Measurements from ENCODE around the gene KNTC1.
"Not testable (repeated sequence)": the region's sequence is repeated elsewhere in the genome, so short reads cannot be mapped to it uniquely, and the experiment has no call there.

Gene KNTC1

GRCh38 chr12:122547330-122547729 is 20.3 kb downstream of the KNTC1 start:
- no peaks in the 10 kb centered on the region for H3K27me3 ChIP-seq (ENCODE audit: insufficient read depth, low read length, poor library complexity)
- no peak overlapping the region for H2BK5ac ChIP-seq (ENCODE audit: low read length)
- H3K9ac ChIP-seq (ENCODE audit: low read length) = no peak overlapping the region
- DNase-seq = no peak
- H3K36me3 ChIP-seq (ENCODE audit: control insufficient read depth, insufficient read depth, low read length) = peaks cover 9% of the 10 kb centered on the region
- no peaks in the 10 kb centered on the region for H3K79me2 ChIP-seq (ENCODE audit: control insufficient read depth, insufficient read depth, low read length)
- no peak overlapping the region for H2AK5ac ChIP-seq (ENCODE audit: low read length)
- no peaks in the 10 kb centered on the region for H3K79me1 ChIP-seq (ENCODE audit: low read length)
- no peak overlapping the region for H3K27ac ChIP-seq (ENCODE audit: low read depth, low read length)
- no peak overlapping the region for H3K4ac ChIP-seq (ENCODE audit: low read depth, low read length)
- no CpG with 5 or more reads among the region's 5 CpGs for WGBS (ENCODE audit: extremely low coverage, insufficient coverage, low lambda C conversion rate)
- no peaks in the 10 kb centered on the region for H3K4me1 ChIP-seq (ENCODE audit: control insufficient read depth, low read depth, low read length)
- H3K18ac ChIP-seq (ENCODE audit: low read length) = no peak overlapping the region
- no peak overlapping the region for H2BK120ac ChIP-seq (ENCODE audit: low read depth, low read length)
- no peak overlapping the region for H3K56ac ChIP-seq (ENCODE audit: low read length)
- H4K5ac ChIP-seq (ENCODE audit: low read length) = no peak overlapping the region
- H4K8ac ChIP-seq (ENCODE audit: low read depth, low read length) = no peak overlapping the region
- H3K4me3 ChIP-seq (ENCODE audit: low read length) = no peak overlapping the region
- no peak overlapping the region for H3K23ac ChIP-seq (ENCODE audit: low read length)
- H3K4me2 ChIP-seq (ENCODE audit: low read length) = no peak overlapping the region
- H2BK15ac ChIP-seq (replicated peaks; ENCODE audit: low read depth) = no peak overlapping the region

- H3K79me2 ChIP-seq (ENCODE audit: control insufficient read depth, insufficient read depth, low read length) = no peaks in the 10 kb centered on the region
- WGBS (ENCODE audit: extremely low coverage, insufficient coverage, low lambda C conversion rate) = no CpG with 5 or more reads among the region's 16 CpGs
- H3K27ac ChIP-seq (ENCODE audit: low read depth, low read length) = no peak overlapping the region
- no peak overlapping the region for H4K8ac ChIP-seq (ENCODE audit: low read depth, low read length)
- H2BK15ac ChIP-seq (replicated peaks; ENCODE audit: low read depth) = no peak overlapping the region
- H4K5ac ChIP-seq (ENCODE audit: low read length) = no peak overlapping the region
- no peak overlapping the region for H3K4me2 ChIP-seq (ENCODE audit: low read length)
- no peaks in the 10 kb centered on the region for H3K4me1 ChIP-seq (ENCODE audit: control insufficient read depth, low read depth, low read length)
- H3K79me1 ChIP-seq (ENCODE audit: low read length) = no peaks in the 10 kb centered on the region
- no peaks in the 10 kb centered on the region for H3K27me3 ChIP-seq (ENCODE audit: insufficient read depth, low read length, poor library complexity)
- no peak overlapping the region for H2AK5ac ChIP-seq (ENCODE audit: low read length)
- H3K9ac ChIP-seq (ENCODE audit: low read length) = no peak overlapping the region
- H2BK120ac ChIP-seq (ENCODE audit: low read depth, low read length) = no peak overlapping the region
- H3K4ac ChIP-seq (ENCODE audit: low read depth, low read length) = no peak overlapping the region
- H3K56ac ChIP-seq (ENCODE audit: low read length) = no peak overlapping the region
- no peak overlapping the region for H3K18ac ChIP-seq (ENCODE audit: low read length)
- no peak overlapping the region for H3K4me3 ChIP-seq (ENCODE audit: low read length)
- no peak overlapping the region for H3K23ac ChIP-seq (ENCODE audit: low read length)
- peaks cover 4% of the 10 kb centered on the region for H3K36me3 ChIP-seq (ENCODE audit: control insufficient read depth, insufficient read depth, low read length)
- DNase-seq = no peak
- H2BK5ac ChIP-seq (ENCODE audit: low read length) = no peak overlapping the region
Observed at GRCh38 chr12:122558745-122559641, 31.9 kb downstream of the KNTC1 start.

GRCh38 chr12:122560138-122560537 is 33.1 kb downstream of the KNTC1 start:
- H3K27ac ChIP-seq (ENCODE audit: low read depth, low read length) = no peak overlapping the region
- no peaks in the 10 kb centered on the region for H3K4me1 ChIP-seq (ENCODE audit: control insufficient read depth, low read depth, low read length)
- no peak overlapping the region for H2BK5ac ChIP-seq (ENCODE audit: low read length)
- H3K36me3 ChIP-seq (ENCODE audit: control insufficient read depth, insufficient read depth, low read length) = peaks cover 4% of the 10 kb centered on the region
- no peak overlapping the region for H3K4me3 ChIP-seq (ENCODE audit: low read length)
- H2AK5ac ChIP-seq (ENCODE audit: low read length) = no peak overlapping the region
- H2BK120ac ChIP-seq (ENCODE audit: low read depth, low read length) = no peak overlapping the region
- H3K79me1 ChIP-seq (ENCODE audit: low read length) = no peaks in the 10 kb centered on the region
- no peak overlapping the region for H3K18ac ChIP-seq (ENCODE audit: low read length)
- no peak overlapping the region for H4K5ac ChIP-seq (ENCODE audit: low read length)
- H3K23ac ChIP-seq (ENCODE audit: low read length) = no peak overlapping the region
- no peak overlapping the region for H3K56ac ChIP-seq (ENCODE audit: low read length)
- H2BK15ac ChIP-seq (replicated peaks; ENCODE audit: low read depth) = no peak overlapping the region
- H3K4me2 ChIP-seq (ENCODE audit: low read length) = no peak overlapping the region
- H3K4ac ChIP-seq (ENCODE audit: low read depth, low read length) = no peak overlapping the region
- H4K8ac ChIP-seq (ENCODE audit: low read depth, low read length) = no peak overlapping the region
- no peak overlapping the region for H3K9ac ChIP-seq (ENCODE audit: low read length)
- no peaks in the 10 kb centered on the region for H3K79me2 ChIP-seq (ENCODE audit: control insufficient read depth, insufficient read depth, low read length)
- no peak for DNase-seq
- no CpG with 5 or more reads among the region's 3 CpGs for WGBS (ENCODE audit: extremely low coverage, insufficient coverage, low lambda C conversion rate)
- no peaks in the 10 kb centered on the region for H3K27me3 ChIP-seq (ENCODE audit: insufficient read depth, low read length, poor library complexity)

GRCh38 chr12:122563361-122563760 is 36.3 kb downstream of the KNTC1 start:
- no peak overlapping the region for H3K18ac ChIP-seq (ENCODE audit: low read length)
- DNase-seq = no peak
- no peak overlapping the region for H2AK5ac ChIP-seq (ENCODE audit: low read length)
- H3K79me1 ChIP-seq (ENCODE audit: low read length) = no peaks in the 10 kb centered on the region
- no peak overlapping the region for H3K9ac ChIP-seq (ENCODE audit: low read length)
- H3K4ac ChIP-seq (ENCODE audit: low read depth, low read length) = no peak overlapping the region
- H3K27me3 ChIP-seq (ENCODE audit: insufficient read depth, low read length, poor library complexity) = no peaks in the 10 kb centered on the region
- no peaks in the 10 kb centered on the region for H3K79me2 ChIP-seq (ENCODE audit: control insufficient read depth, insufficient read depth, low read length)
- H4K8ac ChIP-seq (ENCODE audit: low read depth, low read length) = no peak overlapping the region
- H3K4me2 ChIP-seq (ENCODE audit: low read length) = no peak overlapping the region
- no peak overlapping the region for H3K27ac ChIP-seq (ENCODE audit: low read depth, low read length)
- no peak overlapping the region for H2BK5ac ChIP-seq (ENCODE audit: low read length)
- H2BK15ac ChIP-seq (replicated peaks; ENCODE audit: low read depth) = no peak overlapping the region
- H2BK120ac ChIP-seq (ENCODE audit: low read depth, low read length) = no peak overlapping the region
- no peak overlapping the region for H3K56ac ChIP-seq (ENCODE audit: low read length)
- no peaks in the 10 kb centered on the region for H3K4me1 ChIP-seq (ENCODE audit: control insufficient read depth, low read depth, low read length)
- H3K23ac ChIP-seq (ENCODE audit: low read length) = no peak overlapping the region
- H3K4me3 ChIP-seq (ENCODE audit: low read length) = no peak overlapping the region
- no CpG with 5 or more reads among the region's 4 CpGs for WGBS (ENCODE audit: extremely low coverage, insufficient coverage, low lambda C conversion rate)
- no peaks in the 10 kb centered on the region for H3K36me3 ChIP-seq (ENCODE audit: control insufficient read depth, insufficient read depth, low read length)
- H4K5ac ChIP-seq (ENCODE audit: low read length) = no peak overlapping the region

- H3K18ac ChIP-seq (ENCODE audit: low read length); H3K79me2 ChIP-seq (ENCODE audit: control insufficient read depth, insufficient read depth, low read length); H4K8ac ChIP-seq (ENCODE audit: low read depth, low read length); H3K27ac ChIP-seq (ENCODE audit: low read depth, low read length); H2BK15ac ChIP-seq (replicated peaks; ENCODE audit: low read depth); H3K4me3 ChIP-seq (ENCODE audit: low read length); H3K79me1 ChIP-seq (ENCODE audit: low read length); H2BK120ac ChIP-seq (ENCODE audit: low read depth, low read length); H3K4me1 ChIP-seq (ENCODE audit: control insufficient read depth, low read depth, low read length); H3K9ac ChIP-seq (ENCODE audit: low read length); H3K56ac ChIP-seq (ENCODE audit: low read length); DNase-seq; H3K23ac ChIP-seq (ENCODE audit: low read length); H4K5ac ChIP-seq (ENCODE audit: low read length); H3K4ac ChIP-seq (ENCODE audit: low read depth, low read length); H3K4me2 ChIP-seq (ENCODE audit: low read length); H3K36me3 ChIP-seq (ENCODE audit: control insufficient read depth, insufficient read depth, low read length); H3K27me3 ChIP-seq (ENCODE audit: insufficient read depth, low read length, poor library complexity); H2BK5ac ChIP-seq (ENCODE audit: low read length); H2AK5ac ChIP-seq (ENCODE audit: low read length): not testable (repeated sequence)
- WGBS (ENCODE audit: extremely low coverage, insufficient coverage, low lambda C conversion rate) = no CpG with 5 or more reads among the region's 5 CpGs
Observed at GRCh38 chr12:122566816-122567215, 39.8 kb downstream of the KNTC1 start.

- H3K27me3 ChIP-seq (ENCODE audit: insufficient read depth, low read length, poor library complexity) = no peaks in the 10 kb centered on the region
Observed at GRCh38 chr12:122569288-122569687, 42.2 kb downstream of the KNTC1 start.

More at GRCh38 chr12:122569288-122569687, 42.2 kb downstream of the KNTC1 start:
- Histone ChIP-seq H2BK120ac (ENCODE audit: low read depth, low read length) (no peak overlapping the region), H3K23ac (ENCODE audit: low read length) (no peak overlapping the region), H3K79me1 (ENCODE audit: low read length) (no peaks in the 10 kb centered on the region), H3K4me3 (ENCODE audit: low read length) (no peak overlapping the region), H4K5ac (ENCODE audit: low read length) (no peak overlapping the region), H3K79me2 (ENCODE audit: control insufficient read depth, insufficient read depth, low read length) (no peaks in the 10 kb centered on the region), H3K18ac (ENCODE audit: low read length) (no peak overlapping the region), H3K36me3 (ENCODE audit: control insufficient read depth, insufficient read depth, low read length) (peaks cover 2% of the 10 kb centered on the region), H2BK15ac (replicated peaks; ENCODE audit: low read depth) (no peak overlapping the region), H3K56ac (ENCODE audit: low read length) (no peak overlapping the region), H3K9ac (ENCODE audit: low read length) (no peak overlapping the region), H4K8ac (ENCODE audit: low read depth, low read length) (no peak overlapping the region), H3K4me1 (ENCODE audit: control insufficient read depth, low read depth, low read length) (no peaks in the 10 kb centered on the region), H2BK5ac (ENCODE audit: low read length) (no peak overlapping the region), H3K27ac (ENCODE audit: low read depth, low read length) (no peak overlapping the region), H3K4ac (ENCODE audit: low read depth, low read length) (no peak overlapping the region), H3K4me2 (ENCODE audit: low read length) (no peak overlapping the region), H2AK5ac (ENCODE audit: low read length) (no peak overlapping the region)
- no CpG with 5 or more reads among the region's 5 CpGs for WGBS (ENCODE audit: extremely low coverage, insufficient coverage, low lambda C conversion rate)
- no peak for DNase-seq
